Adrenal gland (tissue), 5 donors: ENCODE results near the gene HMBS.

ENCODE experiments used
- POLR2A ChIP-seq, 2 donors: fragments of 450-650 bp; IDR thresholded peaks; one replicate each; pipeline ENCODE4 v1.6.1; 2017; ENCODE audit warnings: antibody characterized with exemption in 2 of 2, mild to moderate bottlenecking in 2 of 2, moderate library complexity in 1 of 2
- TF ChIP-seq, protein P1 (sequence below), 6 experiments: fragments of 450-650 bp in 4 of 6; fragments of 200-600 bp in 2 of 6; sonication (generic) in 1 of 6; IDR thresholded peaks; 1 replicate in 5 of 6; 2 replicates in 1 of 6; pipeline versions ENCODE4 v1.5.1 to v1.8.0; 2016 to 2021; ENCODE audit warnings: antibody characterized with exemption in 6 of 6, mild to moderate bottlenecking in 2 of 6, moderate library complexity in 1 of 6
- donor health status: DM: no; HTN: no; CAD: no.

- TF ChIP-seq, protein P1, sequence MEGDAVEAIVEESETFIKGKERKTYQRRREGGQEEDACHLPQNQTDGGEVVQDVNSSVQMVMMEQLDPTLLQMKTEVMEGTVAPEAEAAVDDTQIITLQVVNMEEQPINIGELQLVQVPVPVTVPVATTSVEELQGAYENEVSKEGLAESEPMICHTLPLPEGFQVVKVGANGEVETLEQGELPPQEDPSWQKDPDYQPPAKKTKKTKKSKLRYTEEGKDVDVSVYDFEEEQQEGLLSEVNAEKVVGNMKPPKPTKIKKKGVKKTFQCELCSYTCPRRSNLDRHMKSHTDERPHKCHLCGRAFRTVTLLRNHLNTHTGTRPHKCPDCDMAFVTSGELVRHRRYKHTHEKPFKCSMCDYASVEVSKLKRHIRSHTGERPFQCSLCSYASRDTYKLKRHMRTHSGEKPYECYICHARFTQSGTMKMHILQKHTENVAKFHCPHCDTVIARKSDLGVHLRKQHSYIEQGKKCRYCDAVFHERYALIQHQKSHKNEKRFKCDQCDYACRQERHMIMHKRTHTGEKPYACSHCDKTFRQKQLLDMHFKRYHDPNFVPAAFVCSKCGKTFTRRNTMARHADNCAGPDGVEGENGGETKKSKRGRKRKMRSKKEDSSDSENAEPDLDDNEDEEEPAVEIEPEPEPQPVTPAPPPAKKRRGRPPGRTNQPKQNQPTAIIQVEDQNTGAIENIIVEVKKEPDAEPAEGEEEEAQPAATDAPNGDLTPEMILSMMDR (IDR thresholded peaks at IDR 0.05): peak; percentile 6 to 45 (median 37)
- TF ChIP-seq POLR2A (IDR thresholded peaks at IDR 0.05): no peak
Observed at GRCh38 chr11:119134389-119134978, 49.8 kb downstream of the HMBS start.
